HepG2 (cell line): ENCODE results near the gene TAMALIN. TPM values are rescaled to one million over a fixed set of nuclear protein-coding genes. Genes with fewer than 3 reads are reported as not detected.

Experiments used
- DBP ChIP-seq: sonication (generic); formaldehyde crosslinking; IDR thresholded peaks from 2 replicates; pipeline ENCODE4 v1.4.0; 2020; ENCODE audit warnings: missing genetic modification reagents; ENCODE audit errors: not compliant biosample characterization
- DMTF1 ChIP-seq: sonication (generic); formaldehyde crosslinking; IDR thresholded peaks from 2 replicates; pipeline ENCODE4 v1.4.0; 2020; ENCODE audit warnings: mild to moderate bottlenecking, missing genetic modification reagents
- FOXP4 ChIP-seq: sonication (generic); formaldehyde crosslinking; IDR thresholded peaks from 2 replicates; pipeline ENCODE4 v1.4.0; 2020; ENCODE audit warnings: missing genetic modification reagents
- HNF1B ChIP-seq: sonication (generic); formaldehyde crosslinking; IDR thresholded peaks from 2 replicates; pipeline ENCODE4 v1.5.1; 2020; ENCODE audit warnings: mild to moderate bottlenecking, moderate library complexity, missing genetic modification reagents
- NONO ChIP-seq, 2 experiments: fragments of 450-650 bp in 1 of 2; sonication (generic) in 1 of 2; formaldehyde crosslinking in 1 of 2; IDR thresholded peaks in 1 of 2; conservative IDR thresholded peaks in 1 of 2; 2 replicates each; pipeline versions ENCODE4 v1.6.1 to v1.8.0; 2017 to 2022; ENCODE audit warnings: mild to moderate bottlenecking in 1 of 2, missing genetic modification reagents in 1 of 2, moderate library complexity in 1 of 2
- NR3C1 ChIP-seq: sonication (generic); formaldehyde crosslinking; IDR thresholded peaks from 2 replicates; pipeline ENCODE4 v1.4.0; 2020; ENCODE audit warnings: missing genetic modification reagents
- POLR2AphosphoS5 ChIP-seq: IDR thresholded peaks from 2 replicates; pipeline ENCODE4 v1.6.1; 2012; ENCODE audit warnings: low read depth, low read length
- SNAPC5 ChIP-seq: sonication (generic); formaldehyde crosslinking; IDR thresholded peaks from 2 replicates; pipeline ENCODE4 v1.8.1; 2023; ENCODE audit warnings: mild to moderate bottlenecking, missing genetic modification reagents, borderline replicate concordance
- TBX3 ChIP-seq: fragments of 450-650 bp; IDR thresholded peaks from 2 replicates; pipeline ENCODE4 v1.6.1; 2017; ENCODE audit warnings: antibody characterized with exemption, mild to moderate bottlenecking, inconsistent platforms, borderline replicate concordance
- THAP8 ChIP-seq: sonication (generic); formaldehyde crosslinking; IDR thresholded peaks from 2 replicates; pipeline ENCODE4 v1.5.1; 2020; ENCODE audit warnings: missing genetic modification reagents, mild to moderate bottlenecking, borderline replicate concordance
- ZFP82 ChIP-seq: sonication (generic); formaldehyde crosslinking; IDR thresholded peaks from 2 replicates; pipeline ENCODE4 v1.5.1; 2020; ENCODE audit warnings: mild to moderate bottlenecking, missing genetic modification reagents, borderline replicate concordance
- ZFP91 ChIP-seq: sonication (generic); formaldehyde crosslinking; IDR thresholded peaks from 2 replicates; pipeline ENCODE4 v1.9.0; 2022; ENCODE audit warnings: missing genetic modification reagents, mild to moderate bottlenecking, borderline replicate concordance
- ZNF12 ChIP-seq: sonication (generic); formaldehyde crosslinking; IDR thresholded peaks from 2 replicates; pipeline ENCODE4 v1.5.0; 2020; ENCODE audit warnings: missing genetic modification reagents
- ZNF276 ChIP-seq: sonication (generic); formaldehyde crosslinking; IDR thresholded peaks from 2 replicates; pipeline ENCODE4 v1.4.0; 2020; ENCODE audit warnings: mild to moderate bottlenecking, low read depth, missing genetic modification reagents
- ZNF839 ChIP-seq: sonication (generic); formaldehyde crosslinking; IDR thresholded peaks from 2 replicates; pipeline ENCODE4 v1.4.0; 2020; ENCODE audit warnings: missing genetic modification reagents, mild to moderate bottlenecking, borderline replicate concordance
- polyA plus RNA-seq, 8 experiments: library from polyadenylated mRNA; depleted of rRNA in 3 of 8; stranded (reverse) in 7 of 8; unstranded in 1 of 8; fragments of >200 nt; fragmentation: Illumina TruSeq in 4 of 8; extraction: Trizol in 4 of 8; gene quantifications; 2 replicates each; pipeline versions ENCODE4 v1.2.1 to v1.2.3, GENCODE V29; 2011 to 2016; ENCODE audit warnings: low read depth in 4 of 8, missing spikeins in 1 of 8, mixed read lengths in 1 of 8; ENCODE audit not compliant: insufficient read depth in 1 of 8
- total RNA-seq, 5 experiments: library from RNA; depleted of rRNA; stranded (reverse); fragments of >200 nt; fragmentation: Illumina TruSeq; extraction: Trizol; gene quantifications; 2 replicates each; pipeline ENCODE4 v1.2.3, GENCODE V29; 2016; ENCODE audit warnings: low read depth in 1 of 5

The TAMALIN gene
- total and polyA plus RNA-seq, 2 of the 13 experiments (the other 11 are each of a cell fraction or from before 2014, with no cell fraction given): 2.9 to 10.9 TPM

- no peak for TF ChIP-seq NONO (IDR thresholded peaks at IDR 0.05)
- peak; percentile 87 for TF ChIP-seq NONO (CRISPR knock-in tag; conservative IDR thresholded peaks at IDR 0.05)
- peak; percentile 59; the same call in 1 of the 2 replicates for TF ChIP-seq ZFP82 (CRISPR knock-in tag)
- peak; percentile 43; the same call in 1 of the 2 replicates for TF ChIP-seq HNF1B (CRISPR knock-in tag)
- TF ChIP-seq ZNF12 (CRISPR knock-in tag): no peak
- no peak for TF ChIP-seq FOXP4 (CRISPR knock-in tag)
- no peak for TF ChIP-seq TBX3
- TF ChIP-seq NR3C1 (CRISPR knock-in tag): no peak
- TF ChIP-seq DMTF1 (CRISPR knock-in tag): no peak
- TF ChIP-seq SNAPC5: no peak
- TF ChIP-seq ZFP91 (CRISPR knock-in tag): peak; percentile 54; the same call in 1 of the 2 replicates
- TF ChIP-seq DBP: no peak
- TF ChIP-seq THAP8: 0 out of 2 replicates have a peak, but pooled peaks have one; percentile 47
- no peak for TF ChIP-seq ZNF839 (CRISPR knock-in tag)
- no peak for TF ChIP-seq ZNF276
- TF ChIP-seq POLR2AphosphoS5: no peak
Measured at GRCh38 chr12:52023182-52023975, 16.6 kb downstream of the TAMALIN start (continued).
